ENCODE results near the gene TH. TPM values are rescaled to one million over a fixed set of nuclear protein-coding genes. Genes with fewer than 3 reads are reported as not detected.

TH gene
- total RNA-seq, 1 donor from 2014 or later: 2.0 TPM

GRCh38 chr11:2216400-2217064 lies 44.9 kb upstream of the TH start:
- TF ChIP-seq EZH2phosphoT487 (IDR thresholded peaks at IDR 0.05) (no peak), EZH2 (IDR thresholded peaks at IDR 0.05) (no peak)
- TF ChIP-seq, protein P1, sequence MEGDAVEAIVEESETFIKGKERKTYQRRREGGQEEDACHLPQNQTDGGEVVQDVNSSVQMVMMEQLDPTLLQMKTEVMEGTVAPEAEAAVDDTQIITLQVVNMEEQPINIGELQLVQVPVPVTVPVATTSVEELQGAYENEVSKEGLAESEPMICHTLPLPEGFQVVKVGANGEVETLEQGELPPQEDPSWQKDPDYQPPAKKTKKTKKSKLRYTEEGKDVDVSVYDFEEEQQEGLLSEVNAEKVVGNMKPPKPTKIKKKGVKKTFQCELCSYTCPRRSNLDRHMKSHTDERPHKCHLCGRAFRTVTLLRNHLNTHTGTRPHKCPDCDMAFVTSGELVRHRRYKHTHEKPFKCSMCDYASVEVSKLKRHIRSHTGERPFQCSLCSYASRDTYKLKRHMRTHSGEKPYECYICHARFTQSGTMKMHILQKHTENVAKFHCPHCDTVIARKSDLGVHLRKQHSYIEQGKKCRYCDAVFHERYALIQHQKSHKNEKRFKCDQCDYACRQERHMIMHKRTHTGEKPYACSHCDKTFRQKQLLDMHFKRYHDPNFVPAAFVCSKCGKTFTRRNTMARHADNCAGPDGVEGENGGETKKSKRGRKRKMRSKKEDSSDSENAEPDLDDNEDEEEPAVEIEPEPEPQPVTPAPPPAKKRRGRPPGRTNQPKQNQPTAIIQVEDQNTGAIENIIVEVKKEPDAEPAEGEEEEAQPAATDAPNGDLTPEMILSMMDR (IDR thresholded peaks at IDR 0.05): no peak
- peaks cover 37% of the 10 kb centered on the region for H3K4me1 Mint-ChIP-seq
- no peaks in the 10 kb centered on the region for H3F3A ChIP-seq (ENCODE audit: low read depth)
- H3K9me3 ChIP-seq (ENCODE audit: low read depth): no peaks in the 10 kb centered on the region
- no peaks in the 10 kb centered on the region for H3K9me3 Mint-ChIP-seq
- no peak overlapping the region for H3K4me3 ChIP-seq
- no peak overlapping the region for H2AFZ ChIP-seq (replicated peaks)
- no peaks in the 10 kb centered on the region for H3K79me2 ChIP-seq (ENCODE audit: low read depth)
- no peaks in the 10 kb centered on the region for H4K20me1 ChIP-seq (ENCODE audit: low read depth)
- H3K4me3 Mint-ChIP-seq: no peak overlapping the region
- no peaks in the 10 kb centered on the region for H3K36me3 Mint-ChIP-seq
- DNase-seq (ENCODE audit: low spot score): no peak
- H3K9ac ChIP-seq: no peak overlapping the region
- peaks cover 4% of the 10 kb centered on the region for H3K27me3 ChIP-seq
- no peak overlapping the region for H3K27ac ChIP-seq
- no peak overlapping the region for H3K27ac Mint-ChIP-seq
- peaks cover 28% of the 10 kb centered on the region for H3K4me1 ChIP-seq
- peaks cover 15% of the 10 kb centered on the region for H3K27me3 Mint-ChIP-seq (ENCODE audit: insufficient read depth, low read depth)
- H3K36me3 ChIP-seq: no peaks in the 10 kb centered on the region
- no peak overlapping the region for H3K4me2 ChIP-seq

- Histone ChIP-seq H3K27me3 (peaks cover 4% of the 10 kb centered on the region), H3K4me3 (no peak overlapping the region), H3F3A (ENCODE audit: low read depth) (peaks cover 3% of the 10 kb centered on the region), H4K20me1 (ENCODE audit: low read depth) (no peaks in the 10 kb centered on the region), H3K4me1 (peaks cover 36% of the 10 kb centered on the region), H3K79me2 (ENCODE audit: low read depth) (no peaks in the 10 kb centered on the region), H3K36me3 (no peaks in the 10 kb centered on the region), H3K9ac (no peak overlapping the region), H3K4me2 (no peak overlapping the region), H2AFZ (replicated peaks) (no peak overlapping the region), H3K9me3 (ENCODE audit: low read depth) (no peaks in the 10 kb centered on the region), H3K27ac (no peak overlapping the region)
- Mint-ChIP-seq H3K4me1 (peaks cover 42% of the 10 kb centered on the region), H3K36me3 (no peaks in the 10 kb centered on the region), H3K4me3 (no peak overlapping the region), H3K9me3 (no peaks in the 10 kb centered on the region), H3K27me3 (ENCODE audit: insufficient read depth, low read depth) (peaks cover 12% of the 10 kb centered on the region), H3K27ac (no peak overlapping the region)
- TF ChIP-seq EZH2phosphoT487 (IDR thresholded peaks at IDR 0.05): no peak
- TF ChIP-seq EZH2 (IDR thresholded peaks at IDR 0.05): no peak
- TF ChIP-seq, protein P1 (IDR thresholded peaks at IDR 0.05): no peak
- no peak for DNase-seq (ENCODE audit: low spot score)
Measured at GRCh38 chr11:2215561-2216399, 44.2 kb upstream of the TH start.

DNA sequence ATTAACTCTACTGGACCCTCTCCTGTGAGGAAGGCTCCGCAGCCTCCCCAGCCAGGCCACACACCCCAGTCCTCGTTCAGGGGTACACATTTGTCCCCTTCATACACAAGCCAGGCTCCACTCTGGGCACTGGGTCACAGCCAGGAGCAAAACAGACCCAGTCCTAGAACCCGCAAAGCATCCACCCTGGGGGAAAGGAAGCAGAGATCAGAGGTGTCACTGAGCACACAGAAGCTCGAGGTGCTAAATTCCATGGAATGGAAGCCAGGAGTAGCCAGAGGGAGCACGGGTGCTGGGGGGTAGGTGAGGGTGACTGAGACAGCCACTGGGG lies 43.6 kb upstream of the TH start:
- H3K27ac ChIP-seq: no peak overlapping the region
- no peak overlapping the region for H3K4me3 ChIP-seq
- Mint-ChIP-seq H3K9me3 (no peaks in the 10 kb centered on the region), H3K36me3 (no peaks in the 10 kb centered on the region), H3K27me3 (ENCODE audit: insufficient read depth, low read depth) (peaks cover 12% of the 10 kb centered on the region), H3K27ac (peak overlapping the region; percentile 67), H3K4me3 (no peak overlapping the region), H3K4me1 (peaks cover 47% of the 10 kb centered on the region)
- peaks cover 42% of the 10 kb centered on the region for H3K4me1 ChIP-seq
- H3K4me2 ChIP-seq: no peak overlapping the region
- peaks cover 7% of the 10 kb centered on the region for H3F3A ChIP-seq (ENCODE audit: low read depth)
- no peaks in the 10 kb centered on the region for H3K36me3 ChIP-seq
- no peak for TF ChIP-seq EZH2 (IDR thresholded peaks at IDR 0.05)
- H3K9me3 ChIP-seq (ENCODE audit: low read depth): no peaks in the 10 kb centered on the region
- no peak for DNase-seq (ENCODE audit: low spot score)
- H2AFZ ChIP-seq (replicated peaks): no peak overlapping the region
- no peaks in the 10 kb centered on the region for H4K20me1 ChIP-seq (ENCODE audit: low read depth)
- no peak overlapping the region for H3K9ac ChIP-seq
- peaks cover 4% of the 10 kb centered on the region for H3K27me3 ChIP-seq
- no peaks in the 10 kb centered on the region for H3K79me2 ChIP-seq (ENCODE audit: low read depth)

All from neural progenitor cell (in vitro differentiated cells).